Measurements from ENCODE around the gene PCBP3. TPM values are rescaled to one million over a fixed set of nuclear protein-coding genes. Genes with fewer than 3 reads are reported as not detected.

PCBP3 gene
- total and polyA plus RNA-seq, 10 of the 15 experiments (the other 5 are each of a cell fraction or from before 2014, with no cell fraction given) = 0.09 to 1.3 (median 0.46) TPM; not detected in 3

DNA sequence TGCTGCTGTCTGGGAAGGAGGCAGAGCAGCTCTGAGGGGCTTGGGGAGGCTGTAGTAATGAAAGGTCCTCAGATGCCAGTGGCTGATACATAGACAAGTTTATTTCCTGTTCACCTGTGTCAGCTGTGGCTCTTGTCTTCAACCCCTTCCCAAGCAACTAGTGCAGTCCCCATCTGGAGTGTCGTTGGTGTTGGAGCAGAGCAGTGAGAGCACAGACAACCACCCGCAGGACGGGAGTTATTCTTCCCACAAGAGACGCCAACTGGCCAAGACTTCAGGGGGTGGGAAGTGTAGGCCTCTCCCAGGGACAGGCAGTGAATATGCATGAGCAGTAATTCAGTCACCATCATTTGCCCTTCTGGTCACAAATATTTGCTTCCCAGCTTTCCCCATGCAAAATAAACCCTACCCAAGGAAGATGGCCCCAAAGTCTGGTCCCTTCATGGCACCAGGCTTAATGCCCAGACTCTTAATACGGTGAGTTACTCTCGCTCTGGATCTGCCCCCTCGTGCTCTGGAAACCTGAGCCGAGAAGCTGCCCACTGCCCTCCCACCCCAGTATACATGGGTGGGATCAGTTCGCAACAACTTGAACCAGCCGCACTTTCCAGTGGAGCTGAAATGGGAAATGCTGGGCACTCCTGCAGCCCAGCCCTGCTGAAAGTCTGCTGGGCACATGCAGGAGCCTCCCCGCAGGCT is 184.5 kb downstream of the PCBP3 start (continued):
- TF ChIP-seq, protein P1, sequence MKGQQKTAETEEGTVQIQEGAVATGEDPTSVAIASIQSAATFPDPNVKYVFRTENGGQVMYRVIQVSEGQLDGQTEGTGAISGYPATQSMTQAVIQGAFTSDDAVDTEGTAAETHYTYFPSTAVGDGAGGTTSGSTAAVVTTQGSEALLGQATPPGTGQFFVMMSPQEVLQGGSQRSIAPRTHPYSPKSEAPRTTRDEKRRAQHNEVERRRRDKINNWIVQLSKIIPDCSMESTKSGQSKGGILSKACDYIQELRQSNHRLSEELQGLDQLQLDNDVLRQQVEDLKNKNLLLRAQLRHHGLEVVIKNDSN (IDR thresholded peaks at IDR 0.05; ENCODE audit: borderline replicate concordance, extremely low read length, insufficient read depth, low read depth, low read length) = no peak
- TF ChIP-seq, protein P2, sequence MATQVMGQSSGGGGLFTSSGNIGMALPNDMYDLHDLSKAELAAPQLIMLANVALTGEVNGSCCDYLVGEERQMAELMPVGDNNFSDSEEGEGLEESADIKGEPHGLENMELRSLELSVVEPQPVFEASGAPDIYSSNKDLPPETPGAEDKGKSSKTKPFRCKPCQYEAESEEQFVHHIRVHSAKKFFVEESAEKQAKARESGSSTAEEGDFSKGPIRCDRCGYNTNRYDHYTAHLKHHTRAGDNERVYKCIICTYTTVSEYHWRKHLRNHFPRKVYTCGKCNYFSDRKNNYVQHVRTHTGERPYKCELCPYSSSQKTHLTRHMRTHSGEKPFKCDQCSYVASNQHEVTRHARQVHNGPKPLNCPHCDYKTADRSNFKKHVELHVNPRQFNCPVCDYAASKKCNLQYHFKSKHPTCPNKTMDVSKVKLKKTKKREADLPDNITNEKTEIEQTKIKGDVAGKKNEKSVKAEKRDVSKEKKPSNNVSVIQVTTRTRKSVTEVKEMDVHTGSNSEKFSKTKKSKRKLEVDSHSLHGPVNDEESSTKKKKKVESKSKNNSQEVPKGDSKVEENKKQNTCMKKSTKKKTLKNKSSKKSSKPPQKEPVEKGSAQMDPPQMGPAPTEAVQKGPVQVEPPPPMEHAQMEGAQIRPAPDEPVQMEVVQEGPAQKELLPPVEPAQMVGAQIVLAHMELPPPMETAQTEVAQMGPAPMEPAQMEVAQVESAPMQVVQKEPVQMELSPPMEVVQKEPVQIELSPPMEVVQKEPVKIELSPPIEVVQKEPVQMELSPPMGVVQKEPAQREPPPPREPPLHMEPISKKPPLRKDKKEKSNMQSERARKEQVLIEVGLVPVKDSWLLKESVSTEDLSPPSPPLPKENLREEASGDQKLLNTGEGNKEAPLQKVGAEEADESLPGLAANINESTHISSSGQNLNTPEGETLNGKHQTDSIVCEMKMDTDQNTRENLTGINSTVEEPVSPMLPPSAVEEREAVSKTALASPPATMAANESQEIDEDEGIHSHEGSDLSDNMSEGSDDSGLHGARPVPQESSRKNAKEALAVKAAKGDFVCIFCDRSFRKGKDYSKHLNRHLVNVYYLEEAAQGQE (IDR thresholded peaks at IDR 0.05; ENCODE audit: low read depth, low read length) = no peak

DNA sequence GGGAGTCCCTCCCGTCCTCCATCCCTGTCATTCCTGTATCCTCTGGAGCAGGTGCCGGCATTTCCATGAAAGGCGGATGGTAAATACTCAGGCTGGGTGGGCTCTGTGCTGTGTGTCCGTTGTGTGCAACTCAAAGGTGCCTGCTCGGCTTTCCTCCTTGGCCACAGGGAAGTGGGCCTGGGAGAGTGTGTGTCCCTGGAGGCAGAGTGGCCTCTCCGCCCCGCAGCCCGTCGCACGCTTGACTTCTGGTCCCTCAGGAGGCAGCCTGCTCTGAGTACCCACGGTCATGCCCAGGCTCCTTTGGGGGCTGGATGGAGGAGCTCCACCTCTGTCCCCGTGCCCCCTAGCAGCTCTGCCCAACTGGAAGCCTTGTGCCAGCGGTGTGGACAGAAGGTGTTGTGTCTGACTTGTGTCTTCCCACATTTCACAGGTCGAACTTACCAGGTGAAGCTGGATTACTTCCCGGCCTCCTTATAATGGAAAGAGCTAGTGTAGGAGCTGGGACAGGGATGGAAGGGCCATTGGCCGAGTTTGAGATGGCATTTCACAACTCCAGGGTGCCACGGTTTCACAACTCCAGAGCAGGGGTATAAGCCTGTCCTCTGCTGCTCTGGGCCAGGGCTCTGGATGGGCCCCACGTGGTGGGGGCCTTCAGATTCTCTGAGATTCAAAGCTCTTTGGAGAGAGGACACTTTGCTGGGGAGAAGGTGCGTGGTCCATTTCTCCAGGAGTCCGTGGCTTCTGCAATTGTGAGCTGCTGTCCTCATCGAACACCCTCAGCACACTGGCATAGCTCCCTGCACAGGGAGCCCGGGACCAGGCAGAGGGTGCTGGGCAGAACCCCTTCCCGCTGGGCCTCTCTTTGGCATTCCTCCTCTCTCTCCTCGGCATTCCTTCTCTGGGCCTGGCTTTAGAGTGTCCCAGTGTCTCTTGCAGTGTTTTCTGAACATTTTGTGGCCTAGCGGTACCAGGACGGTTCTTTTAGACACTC is 185.3 kb downstream of the PCBP3 start:
- no peak for FAIRE-seq
- Histone ChIP-seq H3K36me3 (ENCODE audit: control insufficient read depth in 2 of 2, insufficient read depth in 2 of 2, low read length in 1 of 2) (no peaks in the 10 kb centered on the region), H4K20me1 (ENCODE audit: control insufficient read depth, insufficient read depth) (no peaks in the 10 kb centered on the region), H3K79me2 (ENCODE audit: control insufficient read depth, insufficient read depth, low read length) (no peaks in the 10 kb centered on the region), H2AFZ (ENCODE audit: control insufficient read depth, low read depth, low read length) (no peak overlapping the region), H3K9me3 (replicated peaks; ENCODE audit: control insufficient read depth, insufficient read depth, low read length) (peaks cover 2% of the 10 kb centered on the region; the same call in 1 of the 3 replicates), H3K4me2 (ENCODE audit: control insufficient read depth, insufficient read depth) (no peak overlapping the region), H3K27ac (ENCODE audit: control insufficient read depth, insufficient read depth) (no peak overlapping the region), H3K27me3 (replicated peaks in 1 of 2; ENCODE audit: control insufficient read depth in 2 of 2, insufficient read depth in 2 of 2, low read length in 1 of 2) (no peaks in the 10 kb centered on the region), H3K4me3 (no peak overlapping the region), H3K9ac (ENCODE audit: control insufficient read depth, insufficient read depth, low read length) (no peak overlapping the region), H3K4me1 (ENCODE audit: control insufficient read depth, insufficient read depth, low read length) (peaks cover 5% of the 10 kb centered on the region; the same call in 1 of the 2 replicates)
- in situ Hi-C loops (cut with MboI) = loop anchor here (5.0 kb wide), 1 partner anchor 882 kb away; no protein-coding TSS in a partner anchor
- RAD21 ChIA-PET (ENCODE audit: unreplicated experiment) = no interaction called here
- POLR2A ChIA-PET = no interaction called here
- BruUV-seq (replicated peaks) = no TSS peak
- no peak for ATAC-seq
- no peak for DNase-seq (ENCODE audit: low read depth, low spot score)
- SMC1A ChIA-PET (ENCODE audit: uncharacterized antibody, unreplicated experiment) = interaction anchor here (1.0 kb wide), 1 partner anchor 10 kb away, joined by 3 read pairs; no protein-coding TSS in a partner anchor
- WGBS (ENCODE audit: insufficient coverage, insufficient replicate concordance, low lambda C conversion rate, missing lambda C conversion rate) = 77% methylated on average over 26 of the region's 26 CpGs
- CTCF ChIA-PET = interaction anchor here (1.1 to 1.2 kb wide), 2 partner anchors 8 to 273 kb away, joined by 3 to 4 read pairs; no protein-coding TSS in a partner anchor
- intact Hi-C loops (cut with micrococcal nuclease; ENCODE audit: unreplicated experiment) = loop anchor here (10.0 kb wide), 1 partner anchor 354 kb away; no protein-coding TSS in a partner anchor
- TF ChIP-seq SRF (IDR thresholded peaks at IDR 0.05; ENCODE audit: low read depth in 2 of 2, low read length in 2 of 2) = 0 out of 4 replicates have a peak, but pooled peaks of 1 of the 2 experiments have one; percentile 9
- no peak for TF ChIP-seq SMARCA5 (IDR thresholded peaks at IDR 0.05)
- TF ChIP-seq, protein P3, sequence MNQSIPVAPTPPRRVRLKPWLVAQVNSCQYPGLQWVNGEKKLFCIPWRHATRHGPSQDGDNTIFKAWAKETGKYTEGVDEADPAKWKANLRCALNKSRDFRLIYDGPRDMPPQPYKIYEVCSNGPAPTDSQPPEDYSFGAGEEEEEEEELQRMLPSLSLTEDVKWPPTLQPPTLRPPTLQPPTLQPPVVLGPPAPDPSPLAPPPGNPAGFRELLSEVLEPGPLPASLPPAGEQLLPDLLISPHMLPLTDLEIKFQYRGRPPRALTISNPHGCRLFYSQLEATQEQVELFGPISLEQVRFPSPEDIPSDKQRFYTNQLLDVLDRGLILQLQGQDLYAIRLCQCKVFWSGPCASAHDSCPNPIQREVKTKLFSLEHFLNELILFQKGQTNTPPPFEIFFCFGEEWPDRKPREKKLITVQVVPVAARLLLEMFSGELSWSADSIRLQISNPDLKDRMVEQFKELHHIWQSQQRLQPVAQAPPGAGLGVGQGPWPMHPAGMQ (IDR thresholded peaks at IDR 0.05; ENCODE audit: borderline replicate concordance) = no peak

Data from GM12878 (cell line).